ENCODE data around the gene TSPAN18. TPM values are rescaled to one million over a fixed set of nuclear protein-coding genes. Genes with fewer than 3 reads are reported as not detected.

The TSPAN18 gene
- total RNA-seq, 2 donors from 2014 or later, result 2.0 to 7.7 TPM

GRCh38 chr11:44854741-44855492, 128.2 kb downstream of the TSPAN18 start:
- H3K27me3 ChIP-seq (replicated peaks; ENCODE audit: insufficient read depth), result no peaks in the 10 kb centered on the region
- no peak for ATAC-seq (ENCODE audit: insufficient number of reproducible peaks, low FRiP score, low read depth)
- TF ChIP-seq CTCF (IDR thresholded peaks at IDR 0.05), result no peak
- no peaks in the 10 kb centered on the region for H3K9me3 ChIP-seq
- no peaks in the 10 kb centered on the region for H3K4me1 ChIP-seq (ENCODE audit: control insufficient read depth in 1 of 2, low read depth in 2 of 2)
- H3K27ac ChIP-seq, result no peak overlapping the region
- H3K4me3 ChIP-seq, result no peak overlapping the region
- H3K36me3 ChIP-seq, result no peaks in the 10 kb centered on the region
- DNase-seq (ENCODE audit: low spot score), result no peak

GRCh38 chr11:44855493-44855849, 128.7 kb downstream of the TSPAN18 start:
- Histone ChIP-seq H3K4me1 (ENCODE audit: control insufficient read depth in 1 of 2, low read depth in 2 of 2) (no peaks in the 10 kb centered on the region), H3K36me3 (no peaks in the 10 kb centered on the region), H3K9me3 (no peaks in the 10 kb centered on the region), H3K27me3 (replicated peaks; ENCODE audit: insufficient read depth) (no peaks in the 10 kb centered on the region), H3K27ac (no peak overlapping the region), H3K4me3 (no peak overlapping the region)
- TF ChIP-seq CTCF (IDR thresholded peaks at IDR 0.05), result no peak
- no peak for ATAC-seq (ENCODE audit: insufficient number of reproducible peaks, low FRiP score, low read depth)
- DNase-seq (ENCODE audit: low spot score), result no peak

DNA sequence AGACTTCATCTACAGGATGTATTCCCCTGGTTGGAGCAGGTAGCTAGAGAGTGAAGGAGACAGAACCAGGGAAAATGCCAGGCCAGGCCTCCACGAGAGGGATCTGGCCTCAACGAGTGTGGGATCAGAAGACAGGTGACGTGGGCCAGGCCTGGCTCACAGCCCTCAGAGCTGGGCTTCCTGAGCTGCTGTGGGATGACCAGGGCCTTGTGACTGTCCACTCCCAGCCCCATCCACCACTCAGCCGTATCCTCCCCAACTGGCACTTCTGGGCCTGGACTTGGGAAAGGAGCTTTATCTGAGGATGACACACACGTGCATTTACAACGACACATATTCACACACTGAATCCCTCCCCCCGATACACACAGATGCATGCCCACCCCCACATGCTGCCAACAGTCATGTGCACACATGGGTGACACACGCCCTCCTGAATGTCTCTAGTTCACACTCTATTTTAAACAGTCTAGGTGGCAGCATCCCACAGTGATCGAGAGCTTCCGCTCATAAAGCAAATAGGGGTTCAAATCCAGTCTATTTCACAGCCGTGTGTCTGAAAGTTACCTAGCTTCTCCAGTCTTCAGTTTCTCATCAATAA, 130.8 kb downstream of the TSPAN18 start:
- no peak overlapping the region for H3K27ac ChIP-seq
- no peak overlapping the region for H3K4me3 ChIP-seq
- no peak for TF ChIP-seq CTCF (IDR thresholded peaks at IDR 0.05)
- H3K27me3 ChIP-seq (replicated peaks; ENCODE audit: insufficient read depth), result no peaks in the 10 kb centered on the region
- no peaks in the 10 kb centered on the region for H3K36me3 ChIP-seq
- H3K9me3 ChIP-seq, result no peaks in the 10 kb centered on the region
- peaks cover 5 to 13% of the 10 kb centered on the region in 2 donors for H3K4me1 ChIP-seq (ENCODE audit: control insufficient read depth in 1 of 2, low read depth in 2 of 2)
- no peak for ATAC-seq (ENCODE audit: insufficient number of reproducible peaks, low FRiP score, low read depth)
- no peak for DNase-seq (ENCODE audit: low spot score)

GRCh38 chr11:44858796-44859527, 132.2 kb downstream of the TSPAN18 start:
- Histone ChIP-seq H3K27ac (no peak overlapping the region), H3K4me3 (no peak overlapping the region), H3K9me3 (no peaks in the 10 kb centered on the region), H3K27me3 (replicated peaks; ENCODE audit: insufficient read depth) (no peaks in the 10 kb centered on the region), H3K36me3 (no peaks in the 10 kb centered on the region), H3K4me1 (ENCODE audit: control insufficient read depth in 1 of 2, low read depth in 2 of 2) (peaks cover 7 to 24% of the 10 kb centered on the region in 2 donors)
- ATAC-seq (ENCODE audit: insufficient number of reproducible peaks, low FRiP score, low read depth) (no peak), DNase-seq (ENCODE audit: low spot score) (no peak)
- TF ChIP-seq CTCF (IDR thresholded peaks at IDR 0.05), result no peak

GRCh38 chr11:44859528-44859925, 132.8 kb downstream of the TSPAN18 start:
- Histone ChIP-seq H3K36me3 (no peaks in the 10 kb centered on the region), H3K4me1 (ENCODE audit: control insufficient read depth in 1 of 2, low read depth in 2 of 2) (peaks cover 9 to 28% of the 10 kb centered on the region in 2 donors), H3K9me3 (no peaks in the 10 kb centered on the region), H3K27me3 (replicated peaks; ENCODE audit: insufficient read depth) (no peaks in the 10 kb centered on the region), H3K27ac (no peak overlapping the region), H3K4me3 (no peak overlapping the region)
- DNase-seq (ENCODE audit: low spot score), result no peak
- no peak for TF ChIP-seq CTCF (IDR thresholded peaks at IDR 0.05)
- no peak for ATAC-seq (ENCODE audit: insufficient number of reproducible peaks, low FRiP score, low read depth)
